H1 (cell line): ENCODE results near the gene TCHH. TPM values are rescaled to one million over a fixed set of nuclear protein-coding genes. Genes with fewer than 3 reads are reported as not detected.

ENCODE experiments used
- BACH1 ChIP-seq: IDR thresholded peaks from 2 replicates; pipeline ENCODE4 v1.6.1; 2012; ENCODE audit warnings: low read length, improper control_type of control experiment
- RBBP5 ChIP-seq: IDR thresholded peaks from 2 replicates; pipeline ENCODE4 v1.7.1; 2012; ENCODE audit warnings: low read depth, mild to moderate bottlenecking, inconsistent platforms, low read length, moderate library complexity, borderline replicate concordance
- TAF1 ChIP-seq: IDR thresholded peaks from 2 replicates; pipeline ENCODE4 v1.6.1; 2011; ENCODE audit warnings: mild to moderate bottlenecking, low read depth, low read length
- TBP ChIP-seq: IDR thresholded peaks from 2 replicates; pipeline ENCODE4 v1.6.1; 2011; ENCODE audit warnings: low read depth, low read length, improper control_type of control experiment
- polyA plus RNA-seq, 7 experiments: library from polyadenylated mRNA; depleted of rRNA in 3 of 7; stranded (reverse) in 5 of 7; unstranded in 2 of 7; fragments of >200 nt in 5 of 7; fragments of 200-250 nt in 2 of 7; gene quantifications; 1 replicate in 5 of 7; 2 replicates in 1 of 7; 4 replicates in 1 of 7; pipeline versions ENCODE4 v1.2.1 to v1.2.3, GENCODE V29; 2011 to 2013; ENCODE audit warnings: missing spikeins in 2 of 7, mixed read lengths in 2 of 7
- total RNA-seq: library from RNA; stranded (reverse); fragmentation: NEBNext Ultra II Directional; extraction: Animal tissue kit (Norgen Biotek cat#: 25700); gene quantifications from 2 replicates; pipeline ENCODE4 v1.2.1, GENCODE V29; 2021

Gene TCHH
- total and polyA plus RNA-seq, 2 of the 8 experiments (the other 6 are each of a cell fraction or from before 2014, with no cell fraction given): 0.02 to 0.07 TPM

- TF ChIP-seq BACH1 (no peak), TBP (no peak), RBBP5 (no peak), TAF1 (no peak)
Measured at GRCh38 chr1:152096931-152097330, 18.3 kb downstream of the TCHH start (continued).
